BJ (cell line): ENCODE measurements around the gene WDR54. TPM values are rescaled to one million over a fixed set of nuclear protein-coding genes. Genes with fewer than 3 reads are reported as not detected.

Source experiments
- CTCF ChIA-PET: fragments of 350-600 bp; formaldehyde crosslinking; extraction: SDS; loops from one replicate; lab custom pipeline; 2021; ENCODE audit warnings: antibody characterized with exemption, inconsistent platforms; lab: Yijun Ruan, JAX
- POLR2A ChIA-PET: fragments of 300-600 bp; sonication (Branson Sonifier 250); formaldehyde crosslinking; extraction: SDS; loops from one replicate; lab custom pipeline; 2021; ENCODE audit warnings: antibody characterized with exemption; lab: Charles Lee
- DNase-seq: peaks from one replicate; pipeline ENCODE4 v3.0.0-alpha.2; 2011; ENCODE audit warnings: low read depth
- H3K27me3 ChIP-seq: 2 replicates; pipeline ENCODE4 v1.6.0; 2011; ENCODE audit warnings: low read length; ENCODE audit not compliant: control insufficient read depth, insufficient read depth
- H3K36me3 ChIP-seq: 2 replicates; pipeline ENCODE4 v1.5.1; 2011; ENCODE audit warnings: low read length; ENCODE audit not compliant: control insufficient read depth, insufficient read depth
- H3K4me3 ChIP-seq: 2 replicates; pipeline ENCODE4 v1.5.1; 2011; ENCODE audit warnings: low read depth, mild to moderate bottlenecking, control low read depth, low read length
- polyA plus RNA-seq: library from polyadenylated mRNA; depleted of rRNA; stranded (reverse); fragments of >200 nt; gene quantifications from 2 replicates; pipeline ENCODE4 v1.2.3, GENCODE V29; 2011
- TF ChIP-seq, protein P1 (sequence below): IDR thresholded peaks from 2 replicates; pipeline ENCODE4 v1.5.1; 2011; ENCODE audit warnings: low read depth, mild to moderate bottlenecking, control low read depth, inconsistent platforms, low read length, moderate library complexity; ENCODE audit not compliant: insufficient read depth

WDR54 gene
- polyA plus RNA-seq, 1 experiment, result 42.9 TPM

DNA sequence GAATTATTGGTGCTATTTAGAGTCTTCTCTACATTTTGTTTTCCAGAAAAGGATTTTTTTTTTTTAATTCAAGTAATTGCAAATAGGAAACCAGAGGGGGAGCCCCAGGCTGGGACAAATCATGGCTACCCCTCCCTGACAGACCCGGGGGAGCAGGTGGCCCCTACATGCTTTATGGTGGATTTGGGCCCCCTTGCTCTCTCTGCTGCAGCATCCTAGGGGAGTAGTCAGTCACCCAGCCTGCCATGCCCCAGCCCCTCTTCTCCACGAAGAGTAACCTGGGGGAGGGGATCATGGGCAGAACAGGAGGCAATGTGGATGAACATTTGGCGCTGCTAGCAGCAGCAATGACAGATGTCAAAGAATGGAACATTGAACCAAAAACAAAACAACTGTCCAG is 4.8 kb upstream of the WDR54 start:
- Histone ChIP-seq H3K36me3 (no peaks in the 10 kb centered on the region), H3K4me3 (no peak overlapping the region), H3K27me3 (no peaks in the 10 kb centered on the region)
- POLR2A ChIA-PET, result no interaction called here
- TF ChIP-seq, protein P1, sequence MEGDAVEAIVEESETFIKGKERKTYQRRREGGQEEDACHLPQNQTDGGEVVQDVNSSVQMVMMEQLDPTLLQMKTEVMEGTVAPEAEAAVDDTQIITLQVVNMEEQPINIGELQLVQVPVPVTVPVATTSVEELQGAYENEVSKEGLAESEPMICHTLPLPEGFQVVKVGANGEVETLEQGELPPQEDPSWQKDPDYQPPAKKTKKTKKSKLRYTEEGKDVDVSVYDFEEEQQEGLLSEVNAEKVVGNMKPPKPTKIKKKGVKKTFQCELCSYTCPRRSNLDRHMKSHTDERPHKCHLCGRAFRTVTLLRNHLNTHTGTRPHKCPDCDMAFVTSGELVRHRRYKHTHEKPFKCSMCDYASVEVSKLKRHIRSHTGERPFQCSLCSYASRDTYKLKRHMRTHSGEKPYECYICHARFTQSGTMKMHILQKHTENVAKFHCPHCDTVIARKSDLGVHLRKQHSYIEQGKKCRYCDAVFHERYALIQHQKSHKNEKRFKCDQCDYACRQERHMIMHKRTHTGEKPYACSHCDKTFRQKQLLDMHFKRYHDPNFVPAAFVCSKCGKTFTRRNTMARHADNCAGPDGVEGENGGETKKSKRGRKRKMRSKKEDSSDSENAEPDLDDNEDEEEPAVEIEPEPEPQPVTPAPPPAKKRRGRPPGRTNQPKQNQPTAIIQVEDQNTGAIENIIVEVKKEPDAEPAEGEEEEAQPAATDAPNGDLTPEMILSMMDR, result 0 out of 2 replicates have a peak, but pooled peaks have one; percentile 16
- CTCF ChIA-PET, result interaction anchor here (0.6 kb wide), 1 partner anchor 48 kb away, joined by 3 read pairs; no protein-coding TSS in a partner anchor
- no peak for DNase-seq

DNA sequence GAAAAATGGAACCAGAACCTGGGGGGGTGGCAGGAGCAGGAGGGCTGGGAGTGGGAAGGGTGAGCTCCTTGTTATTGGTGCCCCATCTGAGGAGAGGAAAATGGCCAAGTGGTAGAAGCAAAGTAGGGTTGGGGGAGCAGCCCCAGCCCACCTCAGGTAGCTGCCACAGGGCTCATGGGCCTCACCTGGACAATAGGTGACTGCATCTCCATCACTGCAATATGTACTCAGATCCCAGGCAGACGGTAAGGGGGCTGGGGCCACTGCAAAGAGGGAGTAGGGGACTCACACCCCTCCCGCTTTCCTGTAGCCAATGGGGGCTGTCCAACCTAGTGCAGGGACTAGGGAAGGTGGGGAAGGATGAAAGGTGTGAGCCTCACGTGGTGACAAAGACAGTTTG is 4.3 kb upstream of the WDR54 start:
- TF ChIP-seq, protein P1, result no peak
- no peaks in the 10 kb centered on the region for H3K27me3 ChIP-seq
- H3K4me3 ChIP-seq, result no peak overlapping the region
- no peaks in the 10 kb centered on the region for H3K36me3 ChIP-seq
- ChIA-PET CTCF (interaction anchor here (0.6 kb wide), 1 partner anchor 47 kb away, joined by 3 read pairs; no protein-coding TSS in a partner anchor), POLR2A (no interaction called here)
- DNase-seq, result no peak

GRCh38 chr2:74417763-74418162 is 3.8 kb upstream of the WDR54 start:
- H3K27me3 ChIP-seq, result no peaks in the 10 kb centered on the region
- no peaks in the 10 kb centered on the region for H3K36me3 ChIP-seq
- TF ChIP-seq, protein P1, result no peak
- CTCF ChIA-PET, result interaction anchor here (1.5 kb wide), 1 partner anchor 9 kb away, joined by 5 read pairs; no protein-coding TSS in a partner anchor
- no peak overlapping the region for H3K4me3 ChIP-seq
- no peak for DNase-seq
- POLR2A ChIA-PET, result no interaction called here

- no peaks in the 10 kb centered on the region for H3K36me3 ChIP-seq
- CTCF ChIA-PET, result interaction anchor here (1.5 kb wide), 1 partner anchor 9 kb away, joined by 5 read pairs; no protein-coding TSS in a partner anchor
- H3K4me3 ChIP-seq, result no peak overlapping the region
- no peaks in the 10 kb centered on the region for H3K27me3 ChIP-seq
- POLR2A ChIA-PET, result no interaction called here
- TF ChIP-seq, protein P1, result no peak
- no peak for DNase-seq
These were observed 3.2 kb upstream of the WDR54 start for GRCh38 chr2:74418312-74418711.

- CTCF ChIA-PET, result interaction anchor here (1.5 to 1.6 kb wide), 2 partner anchors 10 to 27 kb away, joined by 4 to 5 read pairs; no protein-coding TSS in a partner anchor
- H3K27me3 ChIP-seq, result no peaks in the 10 kb centered on the region
- no peak overlapping the region for H3K4me3 ChIP-seq
- no peaks in the 10 kb centered on the region for H3K36me3 ChIP-seq
- DNase-seq, result no peak
- TF ChIP-seq, protein P1, result no peak
- POLR2A ChIA-PET, result no interaction called here
These were observed 2.2 kb upstream of the WDR54 start for GRCh38 chr2:74419345-74419744.
